CD14-positive monocyte (primary cell): ENCODE data around the gene RASSF4. TPM values are rescaled to one million over a fixed set of nuclear protein-coding genes. Genes with fewer than 3 reads are reported as not detected.

Source experiments
- DNase-seq, 3 donors: peaks; one replicate each; pipeline ENCODE4 v3.0.0-alpha.2; 2011 to 2022
- H2AFZ ChIP-seq: 2 replicates; pipeline ENCODE4 v1.6.0; 2012; ENCODE audit warnings: mild to moderate bottlenecking, low read depth, low read length, inconsistent platforms; ENCODE audit not compliant: insufficient read depth, poor library complexity, severe bottlenecking
- H3K27ac ChIP-seq, 2 donors: 1 replicate in 1 of 2; 2 replicates in 1 of 2; pipeline ENCODE4 v1.5.1; 2012 to 2013; ENCODE audit warnings: low read length in 2 of 2, control low read depth in 1 of 2, inconsistent platforms in 1 of 2, low read depth in 1 of 2, mild to moderate bottlenecking in 1 of 2
- H3K27me3 ChIP-seq, 2 donors: one replicate each; pipeline versions ENCODE4 v1.6.0 to v1.6.1; 2011 to 2013; ENCODE audit warnings: low read length in 2 of 2; ENCODE audit not compliant: control insufficient read depth in 2 of 2, insufficient read depth in 2 of 2
- H3K36me3 ChIP-seq, 2 donors: replicated peaks in 1 of 2; 1 replicate in 1 of 2; 2 replicates in 1 of 2; pipeline versions ENCODE4 v1.5.1 to v1.6.1; 2012 to 2013; ENCODE audit warnings: low read length in 2 of 2, control low read depth in 1 of 2, inconsistent platforms in 1 of 2, mild to moderate bottlenecking in 1 of 2; ENCODE audit not compliant: insufficient read depth in 2 of 2, control insufficient read depth in 1 of 2
- H3K4me1 ChIP-seq, 2 donors: 1 replicate in 1 of 2; 2 replicates in 1 of 2; pipeline versions ENCODE4 v1.5.1 to v1.6.1; 2012 to 2013; ENCODE audit warnings: low read length in 2 of 2, control low read depth in 1 of 2, inconsistent platforms in 1 of 2, mild to moderate bottlenecking in 1 of 2, moderate library complexity in 1 of 2; ENCODE audit not compliant: insufficient read depth in 2 of 2, control insufficient read depth in 1 of 2
- H3K4me2 ChIP-seq: replicated peaks from 2 replicates; pipeline ENCODE3; 2012; ENCODE audit warnings: low read length, moderate library complexity, mild to moderate bottlenecking; ENCODE audit not compliant: poor library complexity, severe bottlenecking; ENCODE audit errors: extremely low read depth
- H3K4me3 ChIP-seq, 3 experiments: fragments of 200-600 bp in 1 of 3; sonication (generic) in 1 of 3; replicated peaks in 1 of 3; 1 replicate in 2 of 3; 2 replicates in 1 of 3; pipeline ENCODE4 v1.5.1; 2011 to 2013; ENCODE audit warnings: low read length in 3 of 3, mild to moderate bottlenecking in 3 of 3, control low read depth in 2 of 3, low read depth in 2 of 3, inconsistent platforms in 1 of 3, moderate library complexity in 1 of 3
- H3K79me2 ChIP-seq: 2 replicates; pipeline ENCODE4 v1.6.0; 2012; ENCODE audit warnings: mild to moderate bottlenecking, control low read depth, inconsistent platforms, low read length, moderate library complexity; ENCODE audit not compliant: insufficient read depth
- H3K9ac ChIP-seq: 2 replicates; pipeline ENCODE4 v1.6.0; 2017; ENCODE audit warnings: low read length, mild to moderate bottlenecking; ENCODE audit not compliant: insufficient read depth, poor library complexity, severe bottlenecking
- H3K9me3 ChIP-seq, 2 donors: replicated peaks in 1 of 2; 1 replicate in 1 of 2; 2 replicates in 1 of 2; pipeline versions ENCODE4 v1.5.1 to v1.6.1; 2012 to 2013; ENCODE audit warnings: low read length in 2 of 2, control low read depth in 1 of 2; ENCODE audit not compliant: control insufficient read depth in 1 of 2, insufficient read depth in 1 of 2
- H4K20me1 ChIP-seq: 2 replicates; pipeline ENCODE4 v1.6.0; 2012; ENCODE audit warnings: mild to moderate bottlenecking, low read length, control low read depth, moderate library complexity; ENCODE audit not compliant: insufficient read depth
- H3K27ac Mint-ChIP-seq, 7 donors: one replicate each; pipeline ENCODE4 v1.8.0; 2020; ENCODE audit warnings: mild to moderate bottlenecking in 7 of 7, mixed read lengths in 7 of 7, moderate library complexity in 6 of 7, inconsistent platforms in 2 of 7
- H3K27me3 Mint-ChIP-seq, 3 donors: one replicate each; pipeline ENCODE4 v1.8.0; 2021 to 2022; ENCODE audit warnings: low read depth in 3 of 3, mild to moderate bottlenecking in 3 of 3, mixed read lengths in 3 of 3, moderate library complexity in 3 of 3, inconsistent platforms in 1 of 3
- H3K36me3 Mint-ChIP-seq, 2 donors: one replicate each; pipeline ENCODE4 v1.8.0; 2020; ENCODE audit warnings: mixed read lengths in 2 of 2, inconsistent platforms in 1 of 2, mild to moderate bottlenecking in 1 of 2
- H3K4me1 Mint-ChIP-seq: one replicate; pipeline ENCODE4 v1.8.0; 2020; ENCODE audit warnings: mild to moderate bottlenecking, mixed read lengths
- H3K4me3 Mint-ChIP-seq, 2 donors: one replicate each; pipeline ENCODE4 v1.8.0; 2020; ENCODE audit warnings: mild to moderate bottlenecking in 2 of 2, mixed read lengths in 2 of 2, moderate library complexity in 1 of 2
- H3K9me3 Mint-ChIP-seq, 7 donors: one replicate each; pipeline ENCODE4 v1.8.0; 2020 to 2022; ENCODE audit warnings: mixed read lengths in 7 of 7, mild to moderate bottlenecking in 6 of 7, moderate library complexity in 6 of 7, inconsistent platforms in 2 of 7
- CTCF ChIP-seq: fragments of 200-600 bp; IDR thresholded peaks from one replicate; pipeline ENCODE4 v1.8.0; 2022; ENCODE audit warnings: antibody characterized with exemption, mild to moderate bottlenecking
- WGBS: methylation state at CpG from one replicate; pipeline ENCODE4 v1.1.5; 2013; ENCODE audit warnings: missing lambda C conversion rate; ENCODE audit not compliant: insufficient coverage; 5-methylcytosine and 5-hydroxymethylcytosine counted together
- intact Hi-C, 2 donors: fragments of 100-400 bp; cut with micrococcal nuclease; formaldehyde crosslinking; loops; one replicate each; pipeline versions ENCODE4 v1.15.0 to v1.15.1; 2023
- polyA plus RNA-seq, 3 donors: library from polyadenylated mRNA; depleted of rRNA in 1 of 3; unstranded in 2 of 3; stranded (reverse) in 1 of 3; fragments of 300-500 nt in 2 of 3; fragments of >200 nt in 1 of 3; fragmentation: Illumina TruSeq in 2 of 3; gene quantifications; 1 replicate in 2 of 3; 2 replicates in 1 of 3; pipeline ENCODE4 v1.2.3, GENCODE V29; 2012 to 2021

The RASSF4 gene
- polyA plus RNA-seq, 3 donors, result 117 to 290 (median 120) TPM

- peaks cover 0 to 3% (median 0%) of the 10 kb centered on the region in 7 donors for H3K9me3 Mint-ChIP-seq
- no peaks in the 10 kb centered on the region for H3K9me3 ChIP-seq
- intact Hi-C loops, result loop anchor here in 1 of 2 donors (2.0 to 10.0 kb wide), 3 partner anchors 15 to 1063 kb away; partner anchors contain the start of gene ALOX5
- H3K36me3 Mint-ChIP-seq, result peaks cover 28 to 40% of the 10 kb centered on the region in 2 donors
- H3K27ac ChIP-seq, result peak overlapping the region; percentile 43 to 81
- H3K27me3 Mint-ChIP-seq, result no peaks in the 10 kb centered on the region
- no peak for TF ChIP-seq CTCF
- H2AFZ ChIP-seq, result no peak overlapping the region
- peaks cover 3 to 9% of the 10 kb centered on the region in 2 donors for H3K36me3 ChIP-seq
- H4K20me1 ChIP-seq, result peaks cover 76% of the 10 kb centered on the region
- DNase-seq, result no peak
- no peaks in the 10 kb centered on the region for H3K27me3 ChIP-seq
- peak overlapping the region; percentile 99 for H3K4me2 ChIP-seq
- peaks cover 96% of the 10 kb centered on the region for H3K79me2 ChIP-seq
- H3K4me3 Mint-ChIP-seq, result peak overlapping the region; percentile 90 to 99
- H3K4me3 ChIP-seq, result peak overlapping the region; percentile 83 to 96 (median 91)
- peak overlapping the region; percentile 84 for H3K9ac ChIP-seq
- peaks cover 87% of the 10 kb centered on the region for H3K4me1 Mint-ChIP-seq
- WGBS, result 72% methylated on average over 7 of the region's 11 CpGs
- peak overlapping the region; percentile 82 to 98 (median 95) for H3K27ac Mint-ChIP-seq
- peaks cover 91 to 96% of the 10 kb centered on the region in 2 donors for H3K4me1 ChIP-seq
Observed at GRCh38 chr10:44961931-44962750, 2.5 kb downstream of the RASSF4 start.

- Histone ChIP-seq H3K4me3 (peak overlapping the region; percentile 0 to 96 (median 91)), H3K4me1 (peaks cover 91 to 96% of the 10 kb centered on the region in 2 donors), H3K79me2 (peaks cover 86% of the 10 kb centered on the region), H3K36me3 (peaks cover 3 to 9% of the 10 kb centered on the region in 2 donors), H3K27ac (peak overlapping the region; percentile 43 to 81), H3K9ac (peak overlapping the region; percentile 59), H3K27me3 (no peaks in the 10 kb centered on the region), H3K9me3 (no peaks in the 10 kb centered on the region), H2AFZ (no peak overlapping the region), H3K4me2 (peak overlapping the region; percentile 99), H4K20me1 (peaks cover 74% of the 10 kb centered on the region)
- 29% methylated on average over 12 of the region's 19 CpGs for WGBS
- TF ChIP-seq CTCF, result peak; percentile 38
- peaks cover 88% of the 10 kb centered on the region for H3K4me1 Mint-ChIP-seq
- H3K9me3 Mint-ChIP-seq, result peaks cover 0 to under 1% (median 0%) of the 10 kb centered on the region in 7 donors
- intact Hi-C loops, result loop anchor here in 1 of 2 donors (2.0 to 10.0 kb wide), 3 partner anchors 16 to 1062 kb away; partner anchors contain the start of gene ALOX5
- peaks cover 28 to 40% of the 10 kb centered on the region in 2 donors for H3K36me3 Mint-ChIP-seq
- H3K4me3 Mint-ChIP-seq, result peak overlapping the region; percentile 90 to 99
- H3K27me3 Mint-ChIP-seq, result no peaks in the 10 kb centered on the region
- DNase-seq, result no peak
- H3K27ac Mint-ChIP-seq, result peak overlapping the region; percentile 83 to 98 (median 95)
Observed at GRCh38 chr10:44962870-44963738, 3.5 kb downstream of the RASSF4 start.
